Measurements from ENCODE around the gene FHL3. TPM values are rescaled to one million over a fixed set of nuclear protein-coding genes. Genes with fewer than 3 reads are reported as not detected.
"Not testable (repeated sequence)": the region's sequence is repeated elsewhere in the genome, so short reads cannot be mapped to it uniquely, and the experiment has no call there.

The FHL3 gene
- total and polyA plus RNA-seq, 5 donors: 8.1 to 15.6 (median 9.5) TPM

GRCh38 chr1:38045401-38046332 is 40.4 kb upstream of the FHL3 start:
- peak overlapping the region; percentile 47 for H3K4me3 ChIP-seq (ENCODE audit: low read length)
- no peaks in the 10 kb centered on the region for H3K4me1 ChIP-seq (ENCODE audit: control insufficient read depth, insufficient read depth, low read length)
- H3K27ac ChIP-seq (ENCODE audit: low read length): no peak overlapping the region
- H3K27me3 ChIP-seq (ENCODE audit: control insufficient read depth, insufficient read depth): no peaks in the 10 kb centered on the region
- WGBS: 4% methylated on average over 115 of the region's 115 CpGs
- ATAC-seq: no peak
- H3K9me3 ChIP-seq (ENCODE audit: control insufficient read depth, low read length): no peaks in the 10 kb centered on the region
- intact Hi-C loops (cut with DNase I): no loop called here
- peak in 2 of 3 donors; percentile 56 to 71 for DNase-seq

- Histone ChIP-seq H3K9me3 (ENCODE audit: control insufficient read depth, low read length) (no peaks in the 10 kb centered on the region), H3K27me3 (ENCODE audit: control insufficient read depth, insufficient read depth) (no peaks in the 10 kb centered on the region), H3K4me1 (ENCODE audit: control insufficient read depth, insufficient read depth, low read length) (no peaks in the 10 kb centered on the region), H3K27ac (ENCODE audit: low read length) (no peak overlapping the region), H3K4me3 (ENCODE audit: low read length) (peak overlapping the region; percentile 9)
- WGBS: 4% methylated on average over 70 of the region's 70 CpGs
- intact Hi-C loops (cut with DNase I): no loop called here
- ATAC-seq (no peak), DNase-seq (no peak)
These were observed 39.2 kb upstream of the FHL3 start for GRCh38 chr1:38044221-38045215.

- intact Hi-C loops (cut with DNase I): no loop called here
- H3K4me1 ChIP-seq (ENCODE audit: control insufficient read depth, insufficient read depth, low read length): no peaks in the 10 kb centered on the region
- DNase-seq (no peak), ATAC-seq (no peak)
- WGBS: 90% methylated on average over 12 of the region's 12 CpGs
- no peaks in the 10 kb centered on the region for H3K27me3 ChIP-seq (ENCODE audit: control insufficient read depth, insufficient read depth)
- no peaks in the 10 kb centered on the region for H3K9me3 ChIP-seq (ENCODE audit: control insufficient read depth, low read length)
- H3K27ac ChIP-seq (ENCODE audit: low read length): no peak overlapping the region
- no peak overlapping the region for H3K4me3 ChIP-seq (ENCODE audit: low read length)
These were observed 37.9 kb upstream of the FHL3 start for GRCh38 chr1:38043036-38043747.

GRCh38 chr1:38041936-38042834 is 36.9 kb upstream of the FHL3 start:
- no peak for DNase-seq
- 79% methylated on average over 21 of the region's 21 CpGs for WGBS
- no peak for ATAC-seq
- intact Hi-C loops (cut with DNase I): no loop called here
- H3K27me3 ChIP-seq (ENCODE audit: control insufficient read depth, insufficient read depth): no peaks in the 10 kb centered on the region
- H3K27ac ChIP-seq (ENCODE audit: low read length): no peak overlapping the region
- H3K4me1 ChIP-seq (ENCODE audit: control insufficient read depth, insufficient read depth, low read length): no peaks in the 10 kb centered on the region
- no peaks in the 10 kb centered on the region for H3K9me3 ChIP-seq (ENCODE audit: control insufficient read depth, low read length)
- no peak overlapping the region for H3K4me3 ChIP-seq (ENCODE audit: low read length)

GRCh38 chr1:38039331-38040088 is 34.2 kb upstream of the FHL3 start:
- intact Hi-C loops (cut with DNase I): loop anchor here in 1 of 4 donors (10.0 kb wide), 1 partner anchor 795 kb away; no protein-coding TSS in a partner anchor
- no peak for ATAC-seq

GRCh38 chr1:38038861-38039260 is 33.5 kb upstream of the FHL3 start:
- WGBS: 78% methylated on average over 10 of the region's 10 CpGs
- Histone ChIP-seq H3K4me3 (ENCODE audit: low read length) (no peak overlapping the region), H3K4me1 (ENCODE audit: control insufficient read depth, insufficient read depth, low read length) (no peaks in the 10 kb centered on the region), H3K27ac (ENCODE audit: low read length) (no peak overlapping the region), H3K27me3 (ENCODE audit: control insufficient read depth, insufficient read depth) (no peaks in the 10 kb centered on the region), H3K9me3 (ENCODE audit: control insufficient read depth, low read length) (no peaks in the 10 kb centered on the region)
- intact Hi-C loops (cut with DNase I): loop anchor here in 1 of 4 donors (10.0 kb wide), 1 partner anchor 796 kb away; no protein-coding TSS in a partner anchor
- ATAC-seq: no peak
- no peak for DNase-seq

More at GRCh38 chr1:38039331-38040088, 34.2 kb upstream of the FHL3 start:
- Histone ChIP-seq H3K4me1 (ENCODE audit: control insufficient read depth, insufficient read depth, low read length) (no peaks in the 10 kb centered on the region), H3K4me3 (ENCODE audit: low read length) (no peak overlapping the region), H3K9me3 (ENCODE audit: control insufficient read depth, low read length) (no peaks in the 10 kb centered on the region), H3K27me3 (ENCODE audit: control insufficient read depth, insufficient read depth) (no peaks in the 10 kb centered on the region), H3K27ac (ENCODE audit: low read length) (no peak overlapping the region)
- WGBS: 90% methylated on average over 17 of the region's 17 CpGs
- no peak for DNase-seq

DNA sequence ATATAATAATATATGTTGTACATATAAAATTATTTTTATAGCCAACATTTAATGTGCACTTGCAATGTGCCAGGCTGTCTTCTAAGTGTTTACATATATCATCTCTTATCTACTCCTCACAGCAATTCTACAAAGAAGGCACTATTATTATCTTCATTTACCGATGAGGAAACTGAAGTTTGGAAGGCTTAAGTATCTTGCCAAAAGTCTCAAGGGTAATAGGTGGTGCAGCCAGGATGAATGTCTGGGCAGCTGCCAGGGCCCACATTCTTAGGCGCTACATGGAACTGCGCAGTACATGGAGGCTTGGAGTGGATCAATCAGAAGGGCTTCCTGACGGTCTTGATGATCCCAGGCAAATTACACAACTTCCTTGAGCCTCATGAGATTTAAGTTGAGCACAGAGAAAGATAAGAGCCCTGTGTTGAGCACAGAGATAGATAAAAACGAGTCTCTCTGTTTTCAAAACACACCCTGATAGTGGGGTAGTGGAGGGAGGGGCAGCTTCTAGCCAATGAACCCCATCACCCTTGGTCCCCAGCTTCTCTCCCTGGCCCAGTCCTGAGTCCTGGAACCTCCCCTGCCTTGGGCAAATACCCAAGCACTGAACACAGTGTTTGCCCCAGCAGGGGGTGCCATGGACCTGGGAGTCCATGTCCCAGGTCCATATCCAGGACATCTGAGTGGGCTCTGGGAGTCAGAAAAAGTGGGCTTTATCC is 32.1 kb upstream of the FHL3 start:
- Histone ChIP-seq H3K4me3 (ENCODE audit: low read length) (no peak overlapping the region), H3K4me1 (ENCODE audit: control insufficient read depth, insufficient read depth, low read length) (no peaks in the 10 kb centered on the region), H3K9me3 (ENCODE audit: control insufficient read depth, low read length) (no peaks in the 10 kb centered on the region), H3K27ac (ENCODE audit: low read length) (no peak overlapping the region), H3K27me3 (ENCODE audit: control insufficient read depth, insufficient read depth) (no peaks in the 10 kb centered on the region)
- ATAC-seq (peak in 1 of 2 donors; percentile 8), DNase-seq (no peak)
- WGBS: 38% methylated on average over 5 of the region's 5 CpGs
- intact Hi-C loops (cut with DNase I): loop anchor here in 1 of 4 donors (10.0 kb wide), 1 partner anchor 797 kb away; no protein-coding TSS in a partner anchor

DNA sequence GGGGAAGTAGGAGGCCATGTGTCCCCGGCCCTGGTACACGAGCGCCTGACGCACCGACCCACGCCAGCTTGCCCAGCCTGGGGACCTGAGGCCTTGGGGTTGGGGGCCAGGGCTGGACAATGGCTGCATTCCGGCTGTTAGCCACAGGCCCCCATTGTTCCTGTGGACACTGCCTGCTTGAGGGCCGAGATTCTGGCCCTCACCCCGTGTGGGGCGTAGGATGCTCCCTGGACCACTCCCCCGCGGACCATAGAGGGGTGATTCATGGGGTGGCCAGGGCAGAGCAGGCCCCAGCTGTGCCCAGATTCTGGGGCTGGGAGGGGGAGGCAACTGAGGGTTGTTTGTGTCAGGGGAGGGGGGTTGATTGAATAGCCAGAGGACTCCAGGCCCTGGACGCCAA is 29.6 kb upstream of the FHL3 start:
- no peak overlapping the region for H3K4me3 ChIP-seq (ENCODE audit: low read length)
- H3K4me1 ChIP-seq (ENCODE audit: control insufficient read depth, insufficient read depth, low read length): peaks cover 6% of the 10 kb centered on the region
- ATAC-seq: no peak
- no peak overlapping the region for H3K27ac ChIP-seq (ENCODE audit: low read length)
- 86% methylated on average over 13 of the region's 13 CpGs for WGBS
- intact Hi-C loops (cut with DNase I): loop anchor here in 1 of 4 donors (10.0 kb wide), 1 partner anchor 800 kb away; no protein-coding TSS in a partner anchor
- DNase-seq: no peak
- no peaks in the 10 kb centered on the region for H3K9me3 ChIP-seq (ENCODE audit: control insufficient read depth, low read length)
- H3K27me3 ChIP-seq (ENCODE audit: control insufficient read depth, insufficient read depth): no peaks in the 10 kb centered on the region

- 91% methylated on average over 2 of the region's 2 CpGs for WGBS
- H3K27ac ChIP-seq (ENCODE audit: low read length); H3K4me3 ChIP-seq (ENCODE audit: low read length); H3K9me3 ChIP-seq (ENCODE audit: control insufficient read depth, low read length); DNase-seq; H3K27me3 ChIP-seq (ENCODE audit: control insufficient read depth, insufficient read depth); ATAC-seq: not testable (repeated sequence)
- H3K4me1 ChIP-seq (ENCODE audit: control insufficient read depth, insufficient read depth, low read length): peaks cover 15% of the 10 kb centered on the region
- intact Hi-C loops (cut with DNase I): loop anchor here in 1 of 4 donors (10.0 kb wide), 1 partner anchor 802 kb away; no protein-coding TSS in a partner anchor
These were observed 27.7 kb upstream of the FHL3 start for GRCh38 chr1:38032992-38033391.
